GM18499 (cell line): ENCODE measurements around the gene PRDM1.

Source experiments
- ATAC-seq: cut with Tn5 transposase; IDR thresholded peaks from one replicate; pipeline ENCODE4 v1.9.1; 2021; ENCODE audit warnings: moderate number of reproducible peaks; ENCODE audit not compliant: insufficient read depth, unreplicated experiment

Gene PRDM1

DNA sequence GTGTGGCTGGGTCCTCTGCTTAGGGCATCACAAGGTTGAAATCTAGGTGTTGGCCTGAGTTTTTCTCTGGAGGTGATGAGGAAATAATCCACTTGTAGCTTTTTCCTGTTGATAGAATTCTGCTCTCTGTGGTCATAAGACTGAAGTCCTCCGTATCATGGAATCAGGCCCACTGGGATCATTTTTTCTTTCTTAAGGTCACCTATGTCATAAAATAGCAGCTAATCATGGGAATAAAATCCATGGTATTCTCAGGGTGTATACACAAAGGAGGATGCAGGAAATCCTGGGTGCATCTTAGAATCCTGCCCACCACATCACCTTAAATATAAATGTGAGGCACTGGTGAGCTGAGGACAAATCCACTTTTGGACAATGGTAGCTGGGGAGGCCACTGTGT is 72.7 kb downstream of the PRDM1 start:
- no peak for ATAC-seq
